IMR-90 (cell line): Measurements from ENCODE around the gene GKN2.

Source experiments
- MAZ ChIP-seq: IDR thresholded peaks from 2 replicates; pipeline ENCODE4 v1.6.1; 2012; ENCODE audit warnings: low read depth, mild to moderate bottlenecking, low read length, improper control_type of control experiment, moderate library complexity, borderline replicate concordance
- POLR2A ChIP-seq: IDR thresholded peaks from 2 replicates; pipeline ENCODE4 v1.6.1; 2012; ENCODE audit warnings: mild to moderate bottlenecking, low read depth, low read length
- RCOR1 ChIP-seq: IDR thresholded peaks from 2 replicates; pipeline ENCODE4 v1.6.1; 2012; ENCODE audit warnings: mild to moderate bottlenecking, low read length, improper control_type of control experiment; ENCODE audit not compliant: insufficient replicate concordance
- TF ChIP-seq, protein P1 (sequence below): conservative IDR thresholded peaks from 2 replicates; pipeline ENCODE4 v1.5.1; 2012; ENCODE audit warnings: mild to moderate bottlenecking, low read depth, low read length, improper control_type of control experiment

DNA sequence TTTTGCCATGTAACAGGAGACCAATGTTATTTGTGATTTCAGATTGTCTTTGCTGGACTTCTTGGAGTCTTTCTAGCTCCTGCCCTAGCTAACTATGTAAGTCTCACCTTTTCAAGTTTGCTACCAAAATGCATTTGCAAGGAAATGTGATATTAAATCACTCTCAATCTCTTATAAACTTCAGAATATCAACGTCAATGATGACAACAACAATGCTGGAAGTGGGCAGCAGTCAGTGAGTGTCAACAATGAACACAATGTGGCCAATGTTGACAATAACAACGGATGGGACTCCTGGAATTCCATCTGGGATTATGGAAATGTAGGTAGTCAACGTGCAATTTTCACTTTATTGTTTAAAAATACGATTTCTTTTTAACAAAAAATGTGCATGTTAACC, 24.8 kb upstream of the GKN2 start:
- TF ChIP-seq RCOR1 (no peak), POLR2A (no peak), MAZ (no peak)
- TF ChIP-seq, protein P1, sequence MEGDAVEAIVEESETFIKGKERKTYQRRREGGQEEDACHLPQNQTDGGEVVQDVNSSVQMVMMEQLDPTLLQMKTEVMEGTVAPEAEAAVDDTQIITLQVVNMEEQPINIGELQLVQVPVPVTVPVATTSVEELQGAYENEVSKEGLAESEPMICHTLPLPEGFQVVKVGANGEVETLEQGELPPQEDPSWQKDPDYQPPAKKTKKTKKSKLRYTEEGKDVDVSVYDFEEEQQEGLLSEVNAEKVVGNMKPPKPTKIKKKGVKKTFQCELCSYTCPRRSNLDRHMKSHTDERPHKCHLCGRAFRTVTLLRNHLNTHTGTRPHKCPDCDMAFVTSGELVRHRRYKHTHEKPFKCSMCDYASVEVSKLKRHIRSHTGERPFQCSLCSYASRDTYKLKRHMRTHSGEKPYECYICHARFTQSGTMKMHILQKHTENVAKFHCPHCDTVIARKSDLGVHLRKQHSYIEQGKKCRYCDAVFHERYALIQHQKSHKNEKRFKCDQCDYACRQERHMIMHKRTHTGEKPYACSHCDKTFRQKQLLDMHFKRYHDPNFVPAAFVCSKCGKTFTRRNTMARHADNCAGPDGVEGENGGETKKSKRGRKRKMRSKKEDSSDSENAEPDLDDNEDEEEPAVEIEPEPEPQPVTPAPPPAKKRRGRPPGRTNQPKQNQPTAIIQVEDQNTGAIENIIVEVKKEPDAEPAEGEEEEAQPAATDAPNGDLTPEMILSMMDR = no peak
